ENCODE measurements around the gene FCRLB. TPM values are rescaled to one million over a fixed set of nuclear protein-coding genes. Genes with fewer than 3 reads are reported as not detected.

Gene FCRLB
- total RNA-seq, 1 experiment from 2014 or later, result not detected

- H2AK5ac ChIP-seq (ENCODE audit: insufficient read length, low read length), result no peak overlapping the region
- no peaks in the 10 kb centered on the region; the same call in 1 of the 2 replicates for H3K79me2 ChIP-seq (ENCODE audit: insufficient read depth, low read length)
These were observed 49.8 kb downstream of the FCRLB start for GRCh38 chr1:161771161-161771560.

More at GRCh38 chr1:161771161-161771560, 49.8 kb downstream of the FCRLB start:
- no peak for TF ChIP-seq CTCF (conservative IDR thresholded peaks at IDR 0.05)
- no peaks in the 10 kb centered on the region for H3K36me3 Mint-ChIP-seq (ENCODE audit: insufficient read depth in 1 of 3, low read depth in 3 of 3)
- H2AFZ ChIP-seq (ENCODE audit: low read length), result no peak overlapping the region
- H3K23me2 ChIP-seq (ENCODE audit: insufficient read length, low read depth, low read length, poor library complexity, severe bottlenecking), result peaks cover 5% of the 10 kb centered on the region
- H3K27ac ChIP-seq (ENCODE audit: insufficient read length, low read depth, low read length), result no peak overlapping the region
- H3K4me3 Mint-ChIP-seq, result no peak overlapping the region
- no peak overlapping the region for H3K4me2 ChIP-seq (ENCODE audit: insufficient read depth, insufficient read length, low read length)
- H3K14ac ChIP-seq (ENCODE audit: insufficient read depth, low read length), result no peak overlapping the region
- DNase-seq, result no peak
- H3K56ac ChIP-seq (ENCODE audit: insufficient read length, low read depth, low read length), result no peak overlapping the region
- H3K4ac ChIP-seq (ENCODE audit: low read depth, low read length), result no peak overlapping the region
- no peak overlapping the region for H2BK20ac ChIP-seq (ENCODE audit: low read depth, low read length, poor library complexity, severe bottlenecking)
- H4K20me1 ChIP-seq (ENCODE audit: control insufficient read depth, insufficient read depth, insufficient read length), result no peaks in the 10 kb centered on the region
- H3K4me1 Mint-ChIP-seq, result peaks cover 8 to 11% of the 10 kb centered on the region in 2 experiments; a peak in 3 of 4 replicates
- H4K5ac ChIP-seq (ENCODE audit: insufficient read length, low read depth, low read length), result no peak overlapping the region
- no peak overlapping the region for H2BK12ac ChIP-seq (ENCODE audit: insufficient read length, low read depth, low read length)
- no peak overlapping the region for H2BK120ac ChIP-seq (ENCODE audit: low read depth, low read length, poor library complexity, severe bottlenecking)
- no peak overlapping the region for H4K91ac ChIP-seq (ENCODE audit: insufficient read length, low read depth, low read length)
- H3K79me1 ChIP-seq (ENCODE audit: insufficient read depth, low read depth, low read length, poor library complexity, severe bottlenecking), result no peaks in the 10 kb centered on the region
- H3K4me1 ChIP-seq (ENCODE audit: insufficient read depth, low read length), result no peaks in the 10 kb centered on the region; the same call in 1 of the 2 replicates
- H3K27me3 Mint-ChIP-seq (ENCODE audit: low read depth), result peaks cover 3% of the 10 kb centered on the region
- no peak overlapping the region for H3K23ac ChIP-seq (ENCODE audit: insufficient read length, low read depth, low read length)
- WGBS (ENCODE audit: extremely low coverage, insufficient read length, low lambda C conversion rate), result no CpG with 5 or more reads among the region's 5 CpGs
- H2BK15ac ChIP-seq (ENCODE audit: low read depth, low read length), result no peak overlapping the region
- no peak overlapping the region for H3K27ac Mint-ChIP-seq
- no peak overlapping the region for H3T11ph ChIP-seq (ENCODE audit: low read length)
- H3K9me3 Mint-ChIP-seq, result no peaks in the 10 kb centered on the region; a peak in 1 of 5 replicates
- no peak overlapping the region for H3K18ac ChIP-seq (ENCODE audit: insufficient read length, low read depth, low read length)
- H3K9ac ChIP-seq (ENCODE audit: extremely low read depth, insufficient read length, low read length), result no peak overlapping the region
- no peaks in the 10 kb centered on the region for H3K27me3 ChIP-seq (ENCODE audit: insufficient read depth, low read length)
- H2BK5ac ChIP-seq (ENCODE audit: insufficient read length, low read length), result no peak overlapping the region
- no peak overlapping the region for H4K8ac ChIP-seq (replicated peaks; ENCODE audit: insufficient read length, low read depth, low read length)
- H3K9me3 ChIP-seq (ENCODE audit: control insufficient read depth, low read depth, low read length), result no peaks in the 10 kb centered on the region
